Hepatocyte (in vitro differentiated cells): ENCODE measurements around the gene PHF12. TPM values are rescaled to one million over a fixed set of nuclear protein-coding genes. Genes with fewer than 3 reads are reported as not detected.

ENCODE experiments used
- DNase-seq: peaks from one replicate; pipeline ENCODE4 v3.0.0-alpha.2; 2016; ENCODE audit warnings: low spot score
- H2AFZ ChIP-seq: fragments of 200-600 bp; sonication (generic); 2 replicates; pipeline ENCODE4 v1.6.0; 2016; ENCODE audit warnings: antibody characterized with exemption, mild to moderate bottlenecking
- H3K27ac ChIP-seq: fragments of 200-600 bp; sonication (generic); 2 replicates; pipeline ENCODE4 v1.5.1; 2016; ENCODE audit warnings: mild to moderate bottlenecking
- H3K27me3 ChIP-seq: fragments of 200-600 bp; sonication (generic); 2 replicates; pipeline ENCODE4 v1.6.1; 2016
- H3K36me3 ChIP-seq: fragments of 200-600 bp; sonication (generic); replicated peaks from 2 replicates; pipeline ENCODE4 v1.5.1; 2016; ENCODE audit warnings: low read depth; ENCODE audit not compliant: insufficient read depth
- H3K4me1 ChIP-seq: fragments of 200-600 bp; sonication (generic); 2 replicates; pipeline ENCODE4 v1.5.1; 2016; ENCODE audit warnings: mild to moderate bottlenecking, moderate library complexity; ENCODE audit not compliant: insufficient read depth
- H3K4me2 ChIP-seq: fragments of 200-600 bp; sonication (generic); 2 replicates; pipeline ENCODE4 v1.6.0; 2016
- H3K4me3 ChIP-seq: fragments of 200-600 bp; sonication (generic); 2 replicates; pipeline ENCODE4 v1.5.1; 2016; ENCODE audit warnings: mild to moderate bottlenecking
- H3K79me2 ChIP-seq: fragments of 200-600 bp; sonication (generic); 2 replicates; pipeline ENCODE4 v1.6.0; 2017; ENCODE audit warnings: mild to moderate bottlenecking
- H3K9me2 ChIP-seq: fragments of 200-600 bp; sonication (generic); replicated peaks from 2 replicates; pipeline ENCODE4 v1.6.0; 2017; ENCODE audit warnings: mild to moderate bottlenecking; ENCODE audit not compliant: insufficient read depth
- H3K9me3 ChIP-seq: fragments of 200-600 bp; sonication (generic); 2 replicates; pipeline ENCODE4 v1.5.1; 2016; ENCODE audit warnings: low read depth, mild to moderate bottlenecking
- H4K20me1 ChIP-seq: fragments of 200-600 bp; sonication (generic); 2 replicates; pipeline ENCODE4 v1.6.0; 2016; ENCODE audit warnings: mild to moderate bottlenecking; ENCODE audit not compliant: insufficient read depth, poor library complexity, severe bottlenecking
- CTCF ChIP-seq: fragments of 200-600 bp; sonication (generic); IDR thresholded peaks from 2 replicates; pipeline ENCODE4 v1.5.1; 2016; ENCODE audit warnings: antibody characterized with exemption, mild to moderate bottlenecking; ENCODE audit not compliant: poor library complexity
- EZH2 ChIP-seq: fragments of 200-600 bp; sonication (generic); IDR thresholded peaks from 2 replicates; pipeline ENCODE4 v1.6.1; 2016; ENCODE audit warnings: antibody characterized with exemption, mild to moderate bottlenecking, borderline replicate concordance
- EZH2phosphoT487 ChIP-seq: fragments of 200-600 bp; sonication (generic); IDR thresholded peaks from one replicate; pipeline ENCODE4 v1.6.1; 2018; ENCODE audit warnings: antibody characterized with exemption, mild to moderate bottlenecking, low read depth, moderate library complexity; ENCODE audit not compliant: unreplicated experiment, severe bottlenecking
- WGBS: methylation state at CpG from one replicate; pipeline ENCODE4 v1.1.6; 2016; ENCODE audit warnings: low lambda C conversion rate; ENCODE audit errors: missing lambda C conversion rate; 5-methylcytosine and 5-hydroxymethylcytosine counted together
- polyA plus RNA-seq: library from polyadenylated mRNA; unstranded; fragments of >200 nt; fragmentation: Nextera tagmentation; extraction: Ambion mirVana; gene quantifications from 2 replicates; pipeline ENCODE4 v1.2.1, GENCODE V29; 2016
- total RNA-seq: library from RNA; depleted of rRNA; stranded (reverse); fragments of >200 nt; gene quantifications from 2 replicates; pipeline ENCODE4 v1.2.3, GENCODE V29; 2014

The PHF12 gene
- total and polyA plus RNA-seq, 2 experiments from 2014 or later = 12.1 to 19.0 TPM

DNA sequence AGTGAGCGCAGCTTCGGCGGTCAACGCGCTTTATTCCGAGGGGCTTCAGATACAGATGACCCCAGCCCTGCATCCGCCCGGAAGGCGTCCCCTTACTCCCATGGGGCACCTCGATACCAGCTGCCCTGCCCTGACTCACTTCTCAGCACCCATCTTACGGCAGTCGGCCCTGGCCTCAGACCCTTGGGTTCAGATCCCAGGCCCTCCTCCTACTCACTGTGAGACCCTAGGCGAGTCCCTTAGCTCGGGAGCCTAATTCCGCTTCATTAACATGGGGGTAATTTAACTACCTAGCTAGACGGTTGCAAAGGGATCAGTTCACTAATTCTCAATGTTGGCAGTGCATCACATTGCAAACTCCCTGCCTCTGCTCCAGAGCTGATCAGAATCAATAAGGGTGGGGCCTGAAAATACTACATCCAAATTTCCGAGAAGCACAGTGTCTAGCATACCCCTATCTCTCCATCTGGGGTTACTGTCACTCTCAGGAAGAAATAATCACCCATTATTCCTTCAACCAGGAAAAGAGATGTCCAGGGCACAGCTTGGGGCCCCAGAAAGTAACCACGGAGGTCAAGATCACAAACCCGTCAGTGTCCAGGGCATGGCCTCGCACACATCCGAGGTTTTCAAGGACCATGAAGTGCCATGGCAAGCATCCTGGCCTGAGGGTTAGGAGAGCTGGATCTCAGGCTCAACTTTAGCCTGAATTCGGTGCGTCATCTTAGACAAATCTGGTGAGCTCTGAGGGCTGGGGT is 53.4 kb downstream of the PHF12 start:
- H3K36me3 ChIP-seq = no peaks in the 10 kb centered on the region
- H3K4me1 ChIP-seq = peaks cover 15% of the 10 kb centered on the region
- no peaks in the 10 kb centered on the region for H3K9me2 ChIP-seq
- no peak for DNase-seq
- H4K20me1 ChIP-seq = peaks cover 6% of the 10 kb centered on the region
- H3K79me2 ChIP-seq = peaks cover 82% of the 10 kb centered on the region
- H3K4me3 ChIP-seq = peak overlapping the region; percentile 97
- 32% methylated on average over 23 of the region's 23 CpGs for WGBS
- no peaks in the 10 kb centered on the region for H3K27me3 ChIP-seq
- H3K9me3 ChIP-seq = no peaks in the 10 kb centered on the region
- peak overlapping the region; percentile 96 for H3K27ac ChIP-seq
- TF ChIP-seq CTCF (no peak), EZH2phosphoT487 (no peak), EZH2 (no peak)
- peak overlapping the region; percentile 98 for H2AFZ ChIP-seq
- H3K4me2 ChIP-seq = peak overlapping the region; percentile 99

GRCh38 chr17:28896884-28897768 is 54.2 kb downstream of the PHF12 start, which contains the start of gene FLOT2:
TSS of gene FLOT2 (minus strand) at chr17:28897733. CDS start at chr17:28897574, 159 bp downstream.
- TF ChIP-seq CTCF (peak; percentile 19), EZH2 (no peak), EZH2phosphoT487 (no peak)
- Histone ChIP-seq H3K27ac (peak within 1 kb of the TSS; percentile 96), H3K4me1 (peaks cover 15% of the 10 kb centered on the region), H3K4me2 (peak within 1 kb of the TSS; percentile 99), H3K9me3 (no peaks in the 10 kb centered on the region), H3K9me2 (no peaks in the 10 kb centered on the region), H4K20me1 (peaks cover 6% of the 10 kb centered on the region), H3K4me3 (peak within 1 kb of the TSS; percentile 97), H3K27me3 (no peaks in the 10 kb centered on the region), H2AFZ (peak within 1 kb of the TSS; percentile 98), H3K36me3 (no peaks in the 10 kb centered on the region), H3K79me2 (peaks cover 86% of the 10 kb centered on the region)
- peak; percentile 85 for DNase-seq
- 1% methylated on average over 28 of the region's 73 CpGs for WGBS

- TF ChIP-seq CTCF (no peak), EZH2phosphoT487 (no peak), EZH2 (no peak)
- peak overlapping the region; percentile 97 for H3K4me3 ChIP-seq
- H3K27ac ChIP-seq = peak overlapping the region; percentile 96
- H3K4me1 ChIP-seq = peaks cover 15% of the 10 kb centered on the region
- H3K9me3 ChIP-seq = no peaks in the 10 kb centered on the region
- DNase-seq = no peak
- H3K27me3 ChIP-seq = no peaks in the 10 kb centered on the region
- H3K79me2 ChIP-seq = peaks cover 82% of the 10 kb centered on the region
- H4K20me1 ChIP-seq = peaks cover 6% of the 10 kb centered on the region
- 2% methylated on average over 5 of the region's 5 CpGs for WGBS
- no peaks in the 10 kb centered on the region for H3K9me2 ChIP-seq
- no peaks in the 10 kb centered on the region for H3K36me3 ChIP-seq
- H3K4me2 ChIP-seq = peak overlapping the region; percentile 99
- peak overlapping the region; percentile 98 for H2AFZ ChIP-seq
Observed at GRCh38 chr17:28896491-28896883, 54.8 kb downstream of the PHF12 start.
